Central memory CD4-positive, alpha-beta T cell (primary cell): ENCODE results near the gene LYAR.
A peak's percentile ranks its signal among the peaks of the same experiment; 100 is the strongest.
"Not testable (repeated sequence)": the region's sequence is repeated elsewhere in the genome, so short reads cannot be mapped to it uniquely, and the experiment has no call there.

ENCODE experiments used
- DNase-seq: peaks from one replicate; pipeline ENCODE4 v3.0.0; 2022

LYAR gene

DNA sequence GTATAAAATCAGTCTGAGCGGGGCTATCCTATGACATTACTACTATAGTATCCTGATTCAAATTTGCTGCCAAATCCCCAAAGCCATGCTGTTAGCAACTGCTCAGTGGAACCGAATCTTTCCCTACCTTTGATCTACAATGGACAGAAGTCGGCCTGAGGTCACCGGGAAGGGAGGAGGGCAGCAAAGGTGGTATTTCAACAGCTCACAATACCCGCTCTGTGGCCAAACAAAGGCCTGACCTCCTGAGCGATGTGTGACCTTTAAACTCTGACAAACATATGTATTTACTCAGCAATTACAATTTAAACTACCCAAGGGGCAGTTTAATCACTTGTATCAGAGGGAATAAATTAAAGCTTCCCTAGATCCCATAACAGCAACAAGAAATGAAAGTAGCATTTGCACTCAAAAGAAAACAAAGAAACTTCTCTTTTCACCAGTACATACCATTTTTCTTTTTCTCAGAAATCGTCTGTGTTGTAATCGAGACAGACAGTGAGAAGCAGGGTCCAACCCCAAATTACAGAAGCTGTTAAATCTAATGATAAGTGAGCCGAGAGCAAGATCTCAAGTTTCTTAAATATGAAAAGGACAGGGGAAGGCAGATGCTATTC, 30.4 kb downstream of the LYAR start:
- no peak for DNase-seq

DNA sequence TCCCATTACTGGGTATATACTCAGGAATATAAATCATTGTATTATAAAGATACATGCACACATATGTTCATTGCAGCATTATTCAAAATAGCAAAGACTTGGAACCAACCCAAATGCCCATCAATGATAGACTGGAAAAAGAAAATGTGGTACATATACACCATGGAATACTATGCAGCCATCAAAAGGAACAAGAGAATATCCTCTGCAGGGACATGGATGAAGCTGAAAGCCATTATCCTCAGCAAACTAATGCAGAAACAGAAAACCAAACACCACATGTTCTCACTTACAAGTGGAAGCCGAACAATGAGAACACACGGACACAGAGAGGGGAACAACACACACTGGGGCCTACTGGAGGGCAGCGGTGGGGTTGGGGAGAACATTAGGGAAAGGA, 32.2 kb downstream of the LYAR start:
- not testable (repeated sequence) for DNase-seq

DNA sequence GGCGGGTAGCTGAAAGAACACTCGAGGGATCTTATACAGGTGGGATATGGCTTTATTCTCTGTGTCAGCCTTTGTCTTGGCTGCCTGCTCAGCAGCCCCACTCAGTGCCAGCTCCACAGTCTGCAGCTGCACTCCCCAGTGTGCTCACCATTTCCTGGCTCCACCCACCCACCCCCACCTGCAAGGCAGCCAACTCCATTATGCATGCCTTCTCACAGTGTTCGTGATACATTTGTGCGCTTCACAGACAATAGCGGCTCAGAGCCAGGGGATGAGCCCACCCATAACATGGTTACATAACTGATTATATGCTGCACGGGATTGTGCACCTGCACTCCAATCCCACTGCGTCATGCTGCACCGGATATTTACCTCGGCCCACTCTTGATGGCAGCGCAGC, 33.2 kb downstream of the LYAR start:
- no peak for DNase-seq

DNA sequence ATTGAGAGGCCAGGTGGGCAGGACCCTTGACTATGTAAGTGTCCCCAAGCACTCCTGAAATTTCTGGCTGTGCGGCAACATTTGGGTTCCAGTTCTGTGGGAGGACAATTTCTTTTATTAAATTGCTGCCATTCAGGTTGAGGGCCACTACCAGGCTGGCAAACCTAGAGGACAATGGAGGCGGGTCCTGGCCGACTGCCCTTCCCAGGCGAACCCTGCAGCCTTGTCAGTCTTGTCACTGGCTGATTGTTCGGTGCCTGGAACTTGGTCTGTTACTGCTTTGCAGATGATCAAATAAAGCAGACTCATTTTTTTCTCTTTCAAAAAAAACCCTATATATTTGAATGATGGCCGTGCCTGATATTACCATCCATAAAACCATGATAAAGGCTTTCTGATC, 35.3 kb downstream of the LYAR start:
- DNase-seq: no peak

DNA sequence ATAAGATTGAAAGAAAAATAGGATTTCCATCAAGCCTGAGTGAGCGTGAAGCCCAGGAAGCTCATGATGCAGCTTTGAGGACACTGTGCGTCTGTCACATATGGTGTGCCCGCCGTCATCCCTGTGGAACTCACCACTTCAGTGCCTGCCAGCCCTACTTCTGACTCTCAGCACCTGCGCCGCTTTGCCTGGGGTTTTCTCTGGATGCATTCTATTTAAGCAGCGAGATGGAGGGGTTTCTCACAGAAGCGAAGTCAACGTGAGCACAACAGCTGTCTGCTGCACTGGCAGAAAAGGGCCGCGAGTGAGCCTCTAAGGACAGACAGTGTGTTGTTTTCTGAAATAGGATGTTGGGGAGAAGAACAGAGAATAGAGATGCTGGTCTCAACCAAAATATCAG, 35.8 kb downstream of the LYAR start:
- no peak for DNase-seq

DNA sequence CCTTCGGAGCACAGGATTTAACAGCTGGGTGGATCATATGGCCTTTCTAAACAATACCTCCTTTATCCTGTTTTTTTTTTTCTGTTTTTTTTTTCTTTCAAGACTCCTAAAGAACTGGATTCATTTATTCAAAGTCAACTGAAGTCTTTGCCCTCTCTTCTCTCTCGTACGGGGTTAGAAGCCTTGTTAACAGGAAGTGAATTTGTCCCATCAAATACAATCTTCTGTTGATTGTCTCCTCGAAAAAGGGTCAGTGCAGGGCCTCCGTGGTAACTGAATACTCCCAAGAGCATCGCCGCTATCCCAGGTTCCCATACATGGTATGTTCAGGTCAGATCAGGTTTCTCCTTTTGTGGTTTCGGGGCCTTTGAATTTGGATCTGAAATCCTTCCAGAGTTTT, 40.1 kb downstream of the LYAR start:
- no peak for DNase-seq

DNA sequence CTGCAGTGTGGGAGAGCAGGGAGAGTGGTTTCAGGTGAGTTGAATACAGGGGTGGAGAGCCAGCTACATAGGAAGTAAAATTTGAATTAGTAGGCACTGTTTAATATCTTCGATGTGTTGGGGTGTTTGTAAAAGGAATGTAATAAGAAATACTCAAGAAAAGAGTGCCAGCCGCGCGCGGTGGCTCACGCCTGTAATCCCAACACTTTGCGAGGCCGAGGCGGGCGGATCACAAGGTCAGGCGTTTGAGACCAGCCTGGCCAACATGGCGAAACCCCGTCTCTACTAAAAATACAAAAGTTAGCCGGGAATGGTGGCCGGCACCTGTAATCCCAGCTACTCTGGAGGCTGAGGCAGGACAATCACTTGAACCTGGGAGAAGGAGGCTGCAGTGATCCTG, 40.6 kb downstream of the LYAR start:
- DNase-seq: not testable (repeated sequence)

DNA sequence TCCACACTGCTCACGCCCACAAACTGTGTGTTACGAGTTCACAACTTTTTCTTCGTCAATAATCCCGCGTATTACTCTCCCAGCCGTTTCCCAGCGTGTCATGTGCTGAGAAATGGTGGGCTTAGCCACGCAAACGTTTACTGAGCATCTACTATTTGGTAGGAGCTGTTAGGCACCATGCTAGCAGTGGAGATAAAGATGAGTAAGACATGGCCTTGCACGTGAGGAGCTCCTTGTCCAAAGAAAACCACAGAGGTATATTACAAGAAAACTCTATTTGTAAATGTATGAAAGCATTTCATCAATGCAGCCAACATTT, 41.1 kb downstream of the LYAR start:
- DNase-seq: no peak

DNA sequence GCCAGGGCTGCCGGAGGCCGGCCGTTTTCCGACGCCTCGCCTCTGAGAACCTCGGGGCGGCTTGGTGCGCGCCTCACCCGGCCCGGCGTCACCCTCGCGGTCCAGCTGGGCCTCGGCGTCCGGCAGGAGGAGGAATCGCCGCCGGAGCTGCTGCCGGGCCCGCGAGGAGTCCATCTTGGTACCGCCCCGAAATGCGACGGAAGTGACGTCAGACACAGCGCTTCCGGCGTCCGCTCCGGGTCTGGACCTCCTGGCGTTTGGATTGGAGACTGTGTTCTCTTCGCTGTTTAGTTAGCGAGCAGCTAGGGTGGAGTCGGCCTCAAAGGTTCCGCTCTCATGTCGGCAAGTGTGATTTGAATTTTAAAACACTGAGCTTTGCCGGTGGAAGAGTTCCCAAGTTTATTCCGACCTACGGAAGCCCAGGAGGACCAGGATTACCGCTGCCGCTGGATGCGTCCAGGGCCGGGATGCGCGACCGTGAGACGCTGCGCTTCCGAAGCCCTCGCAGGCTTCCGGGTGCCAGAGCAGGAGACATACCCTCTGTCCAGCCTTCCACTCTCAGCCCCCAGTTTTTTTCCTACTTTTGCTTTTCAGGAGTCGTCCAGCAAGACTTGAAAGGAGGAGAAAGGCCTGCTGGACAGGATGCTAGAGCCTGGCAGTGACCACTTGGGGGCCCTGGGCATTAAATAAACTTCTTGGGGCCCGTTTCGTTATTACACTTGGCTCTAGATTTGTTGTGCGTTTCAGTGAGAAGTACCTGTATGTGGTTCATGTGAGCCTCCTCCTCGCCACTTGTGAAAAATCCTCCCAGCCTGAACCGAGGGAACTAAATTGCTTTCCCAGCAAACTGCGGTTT, 41.7 kb downstream of the LYAR start, which contains the start of gene TMEM128:
Gene TMEM128, minus strand, starts transcription at position 195 of the 856 bp plus-strand sequence. Its CDS starts 21 bp downstream, at position 174.
- peak; percentile 87 for DNase-seq

DNA sequence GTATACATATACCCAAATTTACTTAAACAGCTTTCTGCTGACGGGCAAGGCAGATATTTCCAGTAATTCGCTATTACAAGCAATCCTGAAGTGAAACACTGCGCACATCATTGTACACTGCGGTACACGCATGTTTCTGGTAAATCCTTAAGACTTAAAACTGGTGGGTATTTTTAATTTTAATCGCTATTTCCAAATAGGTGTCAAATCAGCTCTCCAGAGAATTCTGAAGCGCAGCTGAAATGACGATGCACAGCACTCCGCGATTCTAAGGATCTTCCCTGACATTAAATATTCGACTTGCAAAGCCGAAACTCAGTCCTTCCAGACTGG, 42.3 kb downstream of the LYAR start:
- no peak for DNase-seq

DNA sequence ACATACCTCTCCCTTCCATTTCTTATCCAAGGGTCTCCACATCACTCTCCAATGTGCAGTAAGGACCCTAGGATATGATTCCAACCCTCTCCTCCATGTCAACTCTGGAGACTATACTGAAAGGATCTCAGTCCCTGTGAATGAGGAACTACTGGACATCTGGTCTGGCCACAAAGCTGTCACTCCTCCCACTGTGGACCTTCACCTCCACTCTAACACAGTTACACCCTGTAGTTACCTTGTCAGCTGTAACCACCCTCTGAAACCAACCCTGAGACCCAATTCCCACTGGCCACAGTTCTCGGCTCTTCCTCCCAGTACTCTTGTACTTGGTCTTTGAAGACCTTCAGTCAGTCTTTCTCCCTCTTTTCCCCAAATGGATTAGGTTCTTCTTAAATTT, 44.8 kb downstream of the LYAR start:
- no peak for DNase-seq

DNA sequence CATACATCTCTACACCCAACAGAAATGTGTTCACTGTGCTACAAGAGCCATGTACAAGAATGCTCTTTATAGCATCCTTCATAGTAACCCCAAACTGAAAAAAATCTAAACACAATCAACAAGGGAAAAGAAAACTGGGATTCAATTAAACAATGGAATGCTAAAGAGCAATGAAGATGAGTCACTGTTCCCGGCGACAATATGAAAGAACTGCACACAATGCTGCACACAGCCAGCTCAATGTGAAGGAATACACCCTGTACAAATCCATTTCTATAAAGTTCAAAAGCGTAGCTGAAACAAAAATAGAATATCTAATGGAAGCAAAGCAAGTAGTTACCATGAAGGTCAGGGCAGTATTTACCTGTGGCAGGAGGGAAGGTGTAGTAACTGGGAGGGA, 50.4 kb downstream of the LYAR start:
- not testable (repeated sequence) for DNase-seq

DNA sequence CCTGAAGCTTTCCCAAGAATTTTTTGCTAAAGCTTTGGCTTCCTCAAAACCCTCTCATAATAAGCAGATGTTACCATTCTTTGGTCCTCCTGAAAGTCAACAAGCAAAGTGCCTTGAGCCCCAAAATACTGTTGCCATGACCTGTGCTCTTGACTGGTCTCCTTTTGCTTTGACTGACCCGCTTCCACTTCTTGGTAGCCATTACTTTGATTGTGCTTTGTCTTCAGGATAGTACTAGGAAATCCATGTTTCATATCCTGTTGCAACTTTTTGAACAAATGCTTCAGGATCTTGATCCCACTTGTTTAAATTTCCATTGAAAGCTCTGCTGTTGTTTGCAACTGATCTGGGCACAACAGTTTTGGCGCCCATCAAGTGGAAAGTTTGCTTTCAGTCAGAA, 56.3 kb downstream of the LYAR start:
- no peak for DNase-seq

DNA sequence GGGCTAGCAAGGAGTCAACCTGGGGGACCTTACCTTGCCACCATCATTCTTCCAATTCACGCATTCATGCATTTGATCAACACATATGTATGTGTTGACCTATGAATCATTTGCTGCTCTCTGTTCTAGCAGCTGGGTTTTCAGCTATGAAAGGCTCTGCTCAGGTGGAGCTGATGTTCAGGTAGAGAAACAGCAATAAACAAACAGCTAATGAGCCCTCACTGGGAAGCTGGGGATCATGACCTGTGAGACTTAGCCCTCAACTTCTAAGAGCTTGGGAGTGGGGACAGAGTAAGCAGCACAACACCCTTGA, 61.6 kb downstream of the LYAR start:
- DNase-seq: no peak

DNA sequence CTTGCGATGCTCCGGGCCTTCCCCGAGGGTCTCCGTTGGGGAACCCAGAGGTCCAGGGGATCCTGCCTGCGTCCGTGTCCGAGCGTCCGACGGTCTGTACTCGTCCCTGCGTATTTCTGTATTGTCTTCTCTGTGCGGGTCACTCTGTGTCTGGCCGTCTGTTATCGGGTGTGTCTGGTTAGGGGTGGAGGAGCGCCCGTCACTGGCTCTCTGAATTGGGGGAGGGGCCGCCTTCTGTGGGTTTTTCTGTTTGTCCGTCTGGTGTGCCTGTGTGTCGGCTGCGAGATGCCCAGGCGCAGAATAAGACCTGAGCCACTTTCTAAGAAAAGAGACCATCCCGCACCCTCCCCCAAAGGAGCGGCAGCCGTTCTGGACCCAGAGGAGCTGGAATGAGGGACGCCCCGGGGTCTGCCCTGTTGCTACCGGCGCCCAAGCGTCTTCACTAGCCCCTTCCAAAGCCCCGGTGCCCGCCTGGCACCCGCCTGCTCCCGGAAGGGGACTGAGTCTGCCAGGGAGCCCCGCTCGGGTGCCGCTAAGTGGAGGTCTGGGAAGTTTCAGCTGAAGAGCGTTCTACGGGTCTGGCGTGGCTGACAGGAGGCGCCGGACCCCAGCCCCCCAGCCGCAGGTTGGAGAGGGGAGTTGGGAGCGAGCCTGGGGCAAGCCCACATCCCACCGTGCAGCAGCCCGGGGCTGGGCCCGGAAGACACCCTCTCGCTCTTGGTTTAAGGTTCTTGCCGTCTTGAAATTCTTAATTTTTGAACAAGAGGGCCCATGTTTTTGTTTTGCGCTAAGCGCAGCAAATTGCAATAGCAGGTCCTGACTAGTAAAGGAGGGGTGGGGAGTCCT, 62.2 kb downstream of the LYAR start:
- no peak for DNase-seq

DNA sequence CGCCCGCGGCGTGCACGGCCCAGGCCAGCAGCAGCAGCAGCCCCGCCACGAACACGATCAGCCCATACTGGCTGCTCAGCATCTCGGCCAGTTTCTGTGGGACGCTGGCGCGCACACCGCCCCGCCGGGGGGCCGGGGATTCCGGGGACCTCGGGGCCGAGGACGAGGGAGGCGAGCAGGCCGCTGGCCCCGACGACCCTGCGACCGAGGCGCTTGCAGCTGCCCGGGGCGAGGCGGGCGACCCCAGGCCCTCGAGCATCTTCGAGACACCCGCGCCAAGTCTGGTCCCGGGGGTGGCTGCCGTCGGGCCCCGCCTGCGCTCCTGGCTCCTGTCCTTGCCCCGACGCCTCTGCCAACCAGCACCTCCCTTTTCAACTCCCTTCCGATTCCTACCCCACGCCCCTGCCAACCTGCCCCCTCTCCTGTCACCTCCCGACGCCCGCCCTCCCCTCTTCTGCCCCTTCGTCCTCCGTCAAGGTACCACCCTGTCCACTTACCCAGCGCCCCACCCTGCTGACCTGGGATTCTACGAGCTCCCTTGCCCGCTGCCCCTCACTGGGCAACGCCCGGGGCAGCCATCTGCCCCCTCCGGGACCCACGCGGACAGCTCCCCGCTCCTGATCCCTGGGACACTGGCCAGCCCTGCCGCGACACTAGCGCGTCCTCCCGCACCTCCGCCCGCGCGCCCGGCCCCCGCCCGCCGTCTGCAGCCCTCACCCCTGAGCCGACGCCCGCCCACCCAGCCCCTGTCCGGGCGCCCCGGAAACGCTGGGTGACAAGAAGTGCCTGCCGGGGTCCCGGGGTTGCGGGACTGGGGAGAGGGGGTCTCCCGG, 63.1 kb downstream of the LYAR start, which contains the start of gene OTOP1:
Gene OTOP1, minus strand, starts transcription at position 324 of the 833 bp plus-strand sequence. Its CDS starts 65 bp downstream, at position 259.
- no peak for DNase-seq

DNA sequence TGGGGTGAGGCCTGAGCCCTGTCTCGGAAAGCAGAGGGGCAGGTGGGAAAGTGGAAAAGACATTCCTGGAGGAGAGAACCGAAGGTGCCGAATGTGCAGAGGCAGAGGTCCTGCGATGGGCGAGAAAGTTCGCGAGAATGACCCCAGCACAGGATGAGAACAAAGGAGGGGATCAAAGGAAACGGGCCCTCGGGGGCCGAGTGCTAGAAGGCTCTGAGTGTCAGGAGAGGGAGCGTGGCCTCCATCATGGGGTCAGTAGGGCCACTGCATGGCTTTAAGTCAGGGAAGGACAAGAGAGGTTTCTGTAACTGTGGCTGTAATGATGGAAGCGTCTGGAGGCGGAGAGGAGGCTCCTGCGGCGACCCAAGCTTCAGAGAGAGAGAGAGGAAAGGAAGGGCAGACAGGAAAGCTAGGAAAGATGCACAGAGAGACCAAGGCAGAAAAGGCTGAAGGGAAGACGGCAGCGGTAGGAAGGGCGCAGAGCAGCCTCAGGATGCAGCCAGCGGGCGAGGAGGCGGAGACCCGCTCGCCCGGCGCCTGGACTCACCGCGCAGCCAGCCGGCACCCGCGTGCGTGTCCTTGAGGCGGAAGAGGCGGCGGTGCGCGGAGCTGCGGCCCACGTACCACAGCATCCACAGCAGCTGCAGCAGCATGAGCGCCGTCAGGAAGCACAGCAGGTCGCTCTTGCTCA, 63.9 kb downstream of the LYAR start:
- DNase-seq: no peak
